Renal cortex interstitium (tissue), 11 donors: ENCODE measurements around the gene ARAP1. TPM values are rescaled to one million over a fixed set of nuclear protein-coding genes. Genes with fewer than 3 reads are reported as not detected.
A peak's percentile ranks its signal among the peaks of the same experiment; 100 is the strongest.

Experiments
- DNase-seq, 11 donors: peaks; one replicate each; pipeline ENCODE4 v3.0.0-alpha.2; 2013; ENCODE audit warnings: low read depth in 9 of 11, low spot score in 4 of 11; ENCODE audit errors: extremely low read depth in 1 of 11
- polyA plus RNA-seq, 3 donors: library from polyadenylated mRNA; unstranded; fragments of 120-200 nt; gene quantifications; one replicate each; pipeline ENCODE4 v1.2.1, GENCODE V29; 2013; ENCODE audit not compliant: insufficient read length in 3 of 3

The ARAP1 gene
- polyA plus RNA-seq, 3 donors = 59.6 to 89.1 (median 85.3) TPM

DNA sequence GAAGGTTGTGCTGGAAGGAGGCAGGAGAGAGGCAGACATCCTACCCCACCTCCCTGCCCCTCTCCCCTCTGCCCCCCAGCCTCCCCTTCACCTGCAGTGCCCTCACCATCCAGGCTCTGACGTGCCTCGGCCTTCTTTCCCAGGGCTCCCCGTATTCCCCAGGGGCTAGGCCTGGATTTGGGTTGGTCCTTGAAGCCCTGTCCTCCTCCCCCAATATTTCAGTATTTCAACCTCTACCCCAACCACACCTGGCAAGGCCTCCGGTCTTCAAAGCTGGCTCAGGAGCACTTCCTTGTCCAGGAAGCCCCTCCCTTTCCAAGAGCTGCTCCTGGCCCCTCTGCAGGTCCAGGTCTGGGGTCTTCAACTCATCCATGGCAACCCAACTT is 69.4 kb downstream of the ARAP1 start:
- no peak for DNase-seq

DNA sequence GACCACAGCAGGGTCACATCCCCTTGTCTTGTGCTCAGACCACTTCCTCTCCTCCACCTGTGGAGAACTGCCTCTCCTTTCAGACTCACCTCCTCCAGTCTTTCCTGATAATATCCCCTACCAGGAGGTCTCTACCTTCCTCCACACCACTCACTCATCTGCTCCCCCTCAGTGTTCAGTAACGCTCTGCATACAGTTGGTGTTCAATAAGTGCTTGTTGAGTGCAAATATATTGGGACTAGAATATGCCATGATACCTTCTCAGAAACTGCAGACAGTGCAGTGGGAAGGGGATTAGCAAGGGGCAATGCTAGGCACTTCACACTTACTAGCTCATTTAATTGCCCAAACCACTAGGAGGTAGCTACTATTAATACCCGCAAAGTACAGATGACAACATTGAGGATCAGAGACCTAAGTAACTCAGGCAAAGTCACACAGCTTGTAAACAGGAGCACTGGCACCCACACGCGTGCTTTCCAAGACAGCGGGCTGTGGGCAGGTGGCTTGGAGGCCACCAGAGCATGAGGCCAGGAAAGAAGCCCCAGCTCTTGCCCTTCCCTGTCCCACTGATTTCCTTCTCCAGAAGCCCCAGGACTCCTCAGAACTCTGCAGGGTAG is 69.9 kb downstream of the ARAP1 start:
- no peak for DNase-seq

DNA sequence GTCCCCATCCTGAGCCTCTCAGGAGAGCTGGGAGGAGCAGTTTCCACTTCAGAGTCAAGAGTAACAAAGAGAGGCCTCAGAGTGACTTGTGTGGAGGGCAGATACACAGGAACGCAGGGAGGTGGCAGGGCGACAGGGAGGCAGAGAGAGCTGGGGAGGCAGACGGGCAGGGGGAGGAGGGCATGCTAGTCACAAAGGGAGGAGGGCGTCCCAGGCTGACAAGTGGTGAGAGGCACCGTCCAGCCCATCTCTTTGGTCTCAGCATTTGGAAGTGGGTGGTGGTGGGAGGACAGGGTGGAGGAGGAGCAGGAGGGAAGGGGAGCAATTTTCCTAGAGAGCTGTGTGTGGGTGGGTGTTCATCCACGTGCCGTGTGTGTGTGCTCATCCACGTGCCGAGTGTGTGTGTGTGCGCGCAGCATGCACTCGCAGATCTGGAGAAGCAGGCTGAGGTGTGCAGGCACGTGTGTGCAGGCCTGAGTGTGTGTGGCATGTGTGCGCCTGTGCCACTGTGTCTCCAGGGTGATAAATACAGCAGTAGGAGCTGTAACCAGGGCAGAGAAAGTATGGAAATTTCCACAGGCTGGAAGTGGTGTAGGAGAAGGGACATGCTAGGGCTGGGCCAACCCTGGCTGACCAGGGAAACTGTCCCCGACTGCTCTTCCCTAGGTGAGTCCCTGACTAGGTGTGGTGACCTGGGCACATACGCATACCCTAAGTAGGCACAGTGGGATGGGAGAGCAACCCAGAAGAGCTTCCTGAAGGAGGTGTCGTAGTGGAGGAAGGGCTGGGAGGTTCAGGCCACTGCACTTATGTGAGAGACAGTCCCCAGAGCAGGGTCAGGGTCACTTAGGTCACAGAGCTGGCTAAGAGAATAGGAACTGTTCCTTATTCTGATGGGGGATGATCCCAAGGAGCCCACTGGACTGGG is 70.7 kb downstream of the ARAP1 start:
- no peak for DNase-seq

DNA sequence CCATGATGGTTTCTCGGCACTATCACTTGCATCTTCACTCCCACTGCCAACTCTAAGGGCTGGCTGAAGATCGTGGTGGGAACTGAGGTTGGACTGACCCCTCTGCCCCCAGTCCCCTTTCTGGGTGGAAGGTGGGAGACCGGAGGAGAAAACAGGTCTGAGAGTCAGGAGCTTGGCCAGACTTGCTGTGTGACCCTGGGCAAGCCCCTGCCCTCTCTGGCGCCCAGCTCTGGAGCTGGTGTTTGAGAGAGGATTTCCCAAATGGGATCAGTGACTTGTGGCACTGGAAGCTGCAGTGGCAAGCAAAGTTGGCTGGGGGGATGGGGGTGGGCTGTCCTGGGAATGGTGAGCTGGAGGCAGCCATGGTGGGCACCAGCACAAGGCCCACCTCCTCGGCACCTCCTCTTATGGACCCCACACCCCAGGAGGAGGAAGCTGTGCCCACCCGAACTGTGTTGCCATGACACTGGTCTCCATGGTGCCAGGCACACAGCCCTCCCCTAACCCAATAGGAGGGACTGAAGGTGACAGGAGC is 71.5 kb downstream of the ARAP1 start:
- no peak for DNase-seq

DNA sequence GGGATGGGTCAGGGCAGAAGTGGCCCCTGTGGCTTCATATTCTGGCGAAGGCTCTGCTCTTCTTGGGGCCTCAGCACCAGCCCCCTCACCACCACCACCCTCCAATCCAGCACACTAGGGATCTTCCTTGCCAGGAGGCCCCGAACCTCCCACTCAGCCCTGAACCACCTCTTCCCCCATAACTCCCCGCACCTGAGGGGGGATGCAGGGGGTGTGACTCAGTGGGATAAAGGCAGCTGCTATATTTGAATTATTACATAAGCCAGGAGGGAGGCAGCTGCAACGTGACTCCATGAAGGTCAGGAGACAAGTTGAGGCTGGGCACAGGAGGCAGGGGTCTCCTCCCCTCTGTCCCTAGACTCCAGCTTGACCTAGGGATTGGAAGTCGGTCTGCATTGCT is 72.3 kb downstream of the ARAP1 start:
- no peak for DNase-seq

DNA sequence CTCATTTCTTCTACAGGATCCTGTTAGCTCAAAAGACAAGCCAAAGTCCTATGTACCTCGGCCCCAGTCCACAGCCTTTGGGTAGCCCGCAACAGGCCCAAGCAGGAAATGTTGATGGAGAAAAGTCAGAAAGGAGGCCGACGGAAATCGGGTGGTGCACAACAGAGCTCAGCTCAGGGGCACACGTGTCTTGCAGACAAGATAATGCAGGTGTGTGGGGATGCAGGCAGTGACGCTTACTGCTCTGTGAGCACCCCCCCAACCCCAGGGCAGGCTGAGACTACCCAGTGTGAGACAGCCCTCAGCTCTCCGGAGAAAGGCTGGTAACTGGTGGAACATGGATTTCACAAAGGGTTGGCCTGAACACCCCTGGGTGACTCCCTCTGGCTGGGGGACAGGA is 73.7 kb downstream of the ARAP1 start:
- no peak for DNase-seq

DNA sequence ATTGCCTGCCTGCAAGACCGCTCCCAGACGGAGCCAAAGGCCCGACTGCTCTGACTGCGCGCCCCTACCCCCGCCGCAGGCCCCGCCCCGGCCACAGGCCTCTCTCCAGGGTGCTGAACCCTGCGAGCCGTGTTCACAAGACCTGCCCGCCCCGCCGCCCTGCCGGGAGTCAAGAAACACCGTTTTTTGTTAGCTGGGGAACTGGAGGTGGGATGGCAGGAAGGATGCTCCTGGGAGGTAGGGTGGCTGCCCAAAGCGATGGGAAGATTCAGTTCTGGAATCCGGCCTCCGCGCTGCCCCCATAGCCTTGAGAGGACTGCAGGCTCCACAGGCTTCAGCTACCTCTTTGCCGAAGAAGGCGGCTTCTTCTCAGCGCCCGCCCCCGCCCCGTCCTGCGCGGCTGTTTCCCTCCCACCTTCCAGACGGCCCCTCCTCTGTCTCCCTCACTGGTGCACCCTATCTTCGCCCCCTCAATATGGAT is 75.3 kb downstream of the ARAP1 start:
- DNase-seq = peak in 10 of 11 donors; percentile 35 to 76 (median 69)

DNA sequence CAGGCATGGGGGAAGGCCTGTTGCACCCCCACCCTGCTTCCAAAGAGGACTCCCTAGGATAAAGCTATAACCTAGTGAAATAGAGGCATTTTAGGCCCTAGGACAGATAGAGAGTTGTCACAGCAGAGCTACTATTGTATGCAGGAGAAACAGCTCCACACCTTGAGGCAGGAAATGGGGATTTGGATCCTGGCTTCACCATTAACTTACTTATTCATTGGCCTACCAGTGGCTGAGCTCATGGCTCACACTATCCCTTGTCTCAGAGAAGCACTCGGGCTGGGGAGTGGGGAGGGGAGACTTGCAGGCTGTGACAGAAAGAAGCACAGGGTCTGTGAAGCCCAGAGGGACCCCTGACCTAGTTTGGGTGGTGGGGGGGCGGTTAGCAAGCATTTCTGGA is 77.0 kb downstream of the ARAP1 start:
- no peak for DNase-seq

DNA sequence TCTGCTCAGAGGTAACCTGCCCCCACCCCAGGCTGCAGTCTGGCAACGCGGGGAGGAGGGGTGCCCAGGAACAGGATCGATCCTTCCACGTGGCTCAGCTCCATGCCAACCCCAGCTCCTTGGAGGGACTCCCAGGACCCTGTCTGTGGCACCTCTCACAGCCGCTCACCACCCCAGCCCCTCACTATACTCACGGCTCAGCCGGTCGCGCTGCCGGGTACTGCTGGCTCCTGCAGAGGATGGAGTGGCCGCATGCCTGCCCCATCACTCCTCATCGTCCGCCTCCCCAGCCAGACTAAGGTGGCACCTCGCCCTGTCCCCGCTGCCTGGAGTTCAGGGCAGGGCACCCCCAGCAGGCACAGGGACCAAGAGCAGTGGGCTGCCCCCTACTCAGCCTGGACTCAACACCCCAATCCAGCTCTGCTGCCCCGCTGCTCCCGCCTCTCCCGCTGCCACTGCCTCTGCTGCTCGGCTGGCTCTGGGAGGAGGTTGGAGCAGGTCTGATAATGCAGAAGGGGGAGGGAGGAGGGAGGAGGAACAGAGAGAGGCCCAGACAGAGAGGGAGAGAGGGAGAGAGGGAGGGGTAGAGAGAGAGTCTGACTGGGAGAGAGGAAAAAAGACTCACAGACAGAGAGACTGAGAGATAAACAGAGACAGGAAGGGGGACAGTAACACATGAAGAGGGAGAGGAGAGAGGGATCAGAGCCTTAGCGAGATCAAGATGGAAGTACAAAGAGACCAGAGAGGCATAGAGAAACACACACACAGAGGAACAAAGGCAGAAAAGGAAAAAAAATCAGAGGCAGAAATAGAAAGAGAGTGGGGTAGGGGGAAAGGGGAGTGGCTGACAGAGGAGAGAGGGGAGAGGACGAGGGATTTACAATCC is 78.0 kb downstream of the ARAP1 start, which contains the start of gene PDE2A:
TSS of gene PDE2A (minus strand) at position 480 of the 886 bp plus-strand sequence. CDS start at position 265, 215 bp downstream.
- no peak for DNase-seq

DNA sequence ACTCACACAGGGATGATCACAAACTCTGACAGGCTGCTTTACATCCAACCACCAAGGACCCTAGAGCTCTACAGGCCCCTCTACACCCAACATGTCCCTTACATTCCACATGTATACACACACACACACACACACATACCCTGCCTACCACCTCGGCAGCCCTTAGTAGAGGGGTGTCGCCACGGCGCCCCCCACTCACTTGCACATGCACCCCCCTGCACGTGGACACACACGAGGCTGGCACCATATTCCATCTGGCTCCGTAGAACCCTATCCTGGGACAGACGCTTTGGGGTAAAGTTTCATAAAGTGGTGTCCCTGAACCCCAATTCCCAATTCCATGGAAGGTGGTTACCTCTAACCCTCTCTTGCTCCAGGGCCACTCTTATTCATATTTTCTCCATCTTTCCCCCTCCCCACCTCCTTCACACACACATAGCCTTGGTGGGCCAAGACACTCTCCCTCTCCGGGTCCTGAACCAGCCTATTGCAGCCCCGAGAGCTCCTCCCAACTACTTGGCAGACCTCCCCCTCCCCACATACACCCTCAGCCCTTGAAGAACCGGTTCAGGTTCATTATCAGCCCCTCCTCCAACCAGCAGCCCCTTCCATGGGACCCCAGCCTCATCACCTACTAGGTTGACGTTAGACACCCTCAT is 78.8 kb downstream of the ARAP1 start:
- DNase-seq = peak in 4 of 11 donors; percentile 20 to 37 (median 24)

DNA sequence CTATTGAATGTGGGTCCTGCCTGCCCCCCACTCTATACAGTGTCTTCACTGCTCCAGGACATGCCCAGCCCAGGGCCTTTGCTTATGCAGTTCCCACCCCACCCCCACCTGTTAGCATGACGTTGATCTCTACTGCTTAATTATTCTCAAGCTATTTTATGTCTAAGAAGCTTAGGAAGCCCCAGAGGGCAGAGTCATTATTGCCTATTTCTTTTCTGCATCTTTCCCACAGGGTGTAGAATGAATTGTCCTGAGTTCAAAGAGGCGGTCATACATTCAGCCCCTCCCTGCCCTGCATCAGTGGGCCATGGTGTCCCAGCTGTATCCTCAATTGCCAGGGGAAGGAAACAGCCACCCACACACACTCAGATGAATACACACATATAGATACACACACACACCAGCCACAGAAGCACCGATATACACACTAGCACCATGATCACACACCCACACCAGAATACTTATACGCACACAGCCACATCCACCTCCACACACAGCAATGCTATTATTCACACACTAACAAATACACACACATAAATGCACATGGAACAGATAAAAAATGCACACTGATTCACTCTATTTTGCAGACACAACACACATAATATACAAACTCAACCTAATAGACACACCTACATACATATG is 79.5 kb downstream of the ARAP1 start:
- DNase-seq = no peak

DNA sequence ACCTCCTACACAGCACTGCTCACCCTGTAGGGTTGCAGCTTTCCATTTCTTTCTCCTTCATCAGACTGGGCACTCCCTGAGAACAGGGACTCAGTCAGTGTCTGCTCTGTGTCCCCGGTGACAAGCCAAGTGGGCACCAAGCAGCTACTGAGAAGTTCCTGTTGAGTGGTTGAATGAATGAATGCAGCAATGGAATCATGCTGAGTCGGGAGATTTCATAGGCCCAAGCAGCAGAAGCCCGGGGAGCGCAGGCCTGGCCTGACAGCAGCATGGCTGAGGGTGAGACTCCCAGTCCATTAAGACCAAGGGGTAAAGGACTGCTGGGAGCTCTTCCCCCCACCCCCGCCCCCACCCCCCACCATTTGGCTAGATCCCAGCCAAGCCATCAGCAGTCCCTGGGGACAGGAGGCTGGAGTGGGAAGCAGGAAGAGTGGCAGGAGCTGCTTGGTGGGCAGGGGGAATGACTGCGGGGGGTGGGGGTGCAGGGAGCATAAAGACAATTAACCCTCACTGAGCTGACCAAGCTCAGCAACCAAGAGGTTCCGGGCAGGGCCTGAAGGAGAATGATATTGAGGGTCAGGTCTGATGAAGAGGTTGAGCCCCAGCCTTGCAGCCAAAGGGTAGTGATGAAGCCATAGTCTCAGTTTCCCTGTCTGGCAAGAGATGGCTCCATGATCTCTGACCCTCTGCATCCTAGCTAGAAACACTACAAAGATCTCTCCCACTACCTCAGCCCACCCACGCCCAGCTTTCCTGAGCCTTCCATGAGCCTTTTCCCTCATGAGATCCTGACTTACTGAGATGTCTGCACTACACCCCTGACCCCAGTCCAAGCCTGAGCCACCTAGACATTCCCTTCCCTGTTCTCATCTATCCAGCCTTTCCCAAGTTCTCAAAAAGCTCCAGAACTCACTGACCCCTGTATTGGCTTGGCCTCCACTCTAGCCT is 80.8 kb downstream of the ARAP1 start:
- no peak for DNase-seq

DNA sequence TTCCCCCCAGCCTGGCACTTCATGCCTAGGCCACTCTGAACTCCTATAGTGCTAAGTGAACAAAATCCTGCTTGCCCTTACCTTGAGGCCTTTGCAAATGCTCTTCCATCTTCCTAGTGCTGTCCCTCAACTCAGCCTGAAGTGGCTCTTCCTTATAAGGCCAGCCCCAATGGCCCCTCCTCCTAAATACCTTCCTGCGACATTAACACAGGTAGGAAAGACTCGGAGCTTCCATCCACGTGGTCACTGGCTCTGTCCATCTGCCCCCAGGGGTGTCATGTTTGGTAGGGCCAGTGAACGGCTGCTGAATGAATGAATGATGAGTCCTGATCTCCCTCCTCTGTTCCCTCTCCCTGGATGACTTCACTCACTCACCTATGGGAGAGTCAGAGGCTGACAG is 82.2 kb downstream of the ARAP1 start:
- DNase-seq = no peak

DNA sequence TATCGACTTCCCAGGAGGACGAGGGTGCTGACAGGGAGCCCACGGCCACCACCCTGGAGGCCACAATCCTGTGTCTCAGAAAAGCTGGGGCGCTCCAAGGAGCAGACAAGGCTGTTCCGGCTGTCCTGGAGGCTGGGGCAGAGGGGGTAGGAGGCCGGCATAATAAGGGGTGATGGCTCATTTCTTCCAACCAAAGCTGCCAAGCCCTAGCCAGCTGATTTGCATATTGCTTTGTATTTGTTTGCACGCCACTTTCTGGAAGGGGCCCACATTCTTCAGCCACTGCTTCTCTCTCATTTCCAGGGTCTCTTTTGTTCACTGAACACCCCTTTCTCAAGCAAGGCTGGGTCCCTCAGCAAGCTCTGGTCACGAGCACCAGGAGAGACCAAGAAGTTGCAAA is 82.7 kb downstream of the ARAP1 start:
- DNase-seq = no peak

DNA sequence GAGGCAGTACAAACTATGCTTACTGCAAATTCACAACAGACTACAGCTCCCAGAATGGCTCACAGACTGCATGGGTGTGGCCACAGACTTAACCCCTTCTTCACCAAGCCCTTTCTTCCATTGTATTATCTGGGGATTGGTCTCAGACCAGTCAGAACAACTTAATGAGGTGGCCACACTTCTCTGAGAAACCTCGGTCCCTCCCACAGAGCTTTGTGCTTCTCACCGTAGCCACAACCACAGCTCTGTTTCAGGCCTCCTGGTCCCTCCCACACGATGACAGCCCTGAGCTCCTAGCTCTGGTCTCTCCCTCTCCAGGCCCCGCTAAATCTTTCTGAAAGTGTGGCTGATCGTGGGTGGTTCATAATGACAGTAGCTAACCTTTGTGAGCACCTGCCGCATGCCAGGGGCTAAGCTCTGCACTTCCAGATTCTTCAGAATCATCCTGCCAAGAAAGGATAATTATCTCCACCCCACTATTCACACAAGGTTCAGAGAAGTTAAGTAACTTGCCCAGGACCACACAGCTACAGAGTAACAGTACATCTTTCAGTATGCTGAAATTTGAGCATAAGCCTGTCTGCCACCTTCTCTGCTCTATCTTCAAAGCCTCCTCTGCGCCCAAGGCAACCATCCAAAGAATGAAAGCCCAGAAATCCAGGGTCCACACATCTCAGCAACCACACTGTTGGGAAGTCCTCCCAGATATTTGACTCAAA is 83.4 kb downstream of the ARAP1 start:
- peak in 2 of 11 donors; percentile 25 to 36 for DNase-seq

DNA sequence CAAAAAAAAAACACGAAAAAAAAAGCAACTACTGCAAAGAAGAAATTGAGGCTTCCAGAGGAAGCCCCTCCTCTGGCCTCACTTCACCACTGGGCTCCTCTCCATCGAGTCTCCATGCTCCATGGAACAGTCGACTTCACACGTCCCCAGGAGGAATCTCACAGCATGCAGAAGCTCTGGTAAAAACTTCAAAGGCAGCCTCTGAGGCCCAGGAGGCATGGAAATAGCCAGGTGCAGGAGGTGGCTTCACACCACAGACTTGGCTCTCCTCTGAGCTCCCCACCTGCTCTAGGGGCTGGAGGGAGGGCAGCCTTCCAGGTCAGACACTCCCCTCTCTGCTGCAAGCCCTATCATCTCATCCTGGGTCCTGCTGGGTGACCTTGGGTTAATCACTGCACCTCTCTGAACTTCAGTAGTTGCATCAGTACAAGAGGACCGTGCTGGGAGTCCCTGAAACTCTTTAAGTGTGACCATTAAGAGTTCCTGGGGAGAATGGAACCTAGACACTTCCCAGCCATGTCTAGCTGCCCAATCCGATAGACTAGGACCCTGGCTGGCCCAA is 86.2 kb downstream of the ARAP1 start:
- DNase-seq = no peak
